Measurements from ENCODE around the gene CRYGB. TPM values are rescaled to one million over a fixed set of nuclear protein-coding genes. Genes with fewer than 3 reads are reported as not detected.

CRYGB gene
- polyA plus RNA-seq, 3 donors, result not detected

DNA sequence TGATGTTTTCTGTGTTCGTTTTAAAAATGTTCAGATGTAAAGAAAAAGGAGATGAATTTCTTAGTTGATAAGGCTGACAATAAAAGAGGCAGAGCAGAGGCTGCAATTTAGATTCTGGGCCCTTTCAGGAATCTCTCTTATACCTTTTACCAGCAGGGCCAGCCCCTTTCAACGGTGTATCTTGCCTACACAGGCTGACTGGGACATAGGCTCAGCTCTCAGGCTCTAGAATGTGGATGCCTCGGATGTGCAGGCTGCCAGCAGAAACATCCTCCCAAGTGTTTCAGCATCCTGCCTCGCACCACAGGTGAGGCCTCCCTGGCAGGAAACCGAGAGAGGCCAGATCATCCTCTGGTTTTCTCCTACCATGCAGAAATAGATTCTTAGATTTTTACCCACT lies 40.5 kb upstream of the CRYGB start:
- Histone ChIP-seq H2AFZ (ENCODE audit: insufficient read depth, low read depth, low read length, poor library complexity, severe bottlenecking) (no peak overlapping the region), H3K4me2 (replicated peaks; ENCODE audit: extremely low read depth, low read length, poor library complexity, severe bottlenecking) (no peak overlapping the region), H3K27me3 (ENCODE audit: control insufficient read depth in 2 of 2, insufficient read depth in 2 of 2, low read length in 2 of 2) (no peaks in the 10 kb centered on the region), H3K79me2 (ENCODE audit: insufficient read depth, low read length) (no peaks in the 10 kb centered on the region), H3K4me1 (ENCODE audit: control insufficient read depth in 1 of 2, insufficient read depth in 2 of 2, low read length in 2 of 2) (peaks cover 12 to 13% of the 10 kb centered on the region in 2 donors), H3K27ac (ENCODE audit: low read depth in 1 of 2, low read length in 2 of 2) (no peak overlapping the region), H3K9ac (ENCODE audit: insufficient read depth, low read length, poor library complexity, severe bottlenecking) (no peak overlapping the region), H3K4me3 (replicated peaks in 1 of 3; ENCODE audit: low read depth in 2 of 3, low read length in 3 of 3) (no peak overlapping the region), H3K36me3 (replicated peaks in 1 of 2; ENCODE audit: control insufficient read depth in 1 of 2, insufficient read depth in 2 of 2, low read length in 2 of 2) (no peaks in the 10 kb centered on the region), H4K20me1 (ENCODE audit: insufficient read depth, low read length) (no peaks in the 10 kb centered on the region), H3K9me3 (replicated peaks in 1 of 2; ENCODE audit: control insufficient read depth in 1 of 2, insufficient read depth in 1 of 2, low read length in 2 of 2) (no peaks in the 10 kb centered on the region)
- WGBS (ENCODE audit: insufficient coverage), result 61% methylated on average over 4 of the region's 5 CpGs
- H3K4me3 Mint-ChIP-seq, result no peak overlapping the region
- TF ChIP-seq, protein P1, sequence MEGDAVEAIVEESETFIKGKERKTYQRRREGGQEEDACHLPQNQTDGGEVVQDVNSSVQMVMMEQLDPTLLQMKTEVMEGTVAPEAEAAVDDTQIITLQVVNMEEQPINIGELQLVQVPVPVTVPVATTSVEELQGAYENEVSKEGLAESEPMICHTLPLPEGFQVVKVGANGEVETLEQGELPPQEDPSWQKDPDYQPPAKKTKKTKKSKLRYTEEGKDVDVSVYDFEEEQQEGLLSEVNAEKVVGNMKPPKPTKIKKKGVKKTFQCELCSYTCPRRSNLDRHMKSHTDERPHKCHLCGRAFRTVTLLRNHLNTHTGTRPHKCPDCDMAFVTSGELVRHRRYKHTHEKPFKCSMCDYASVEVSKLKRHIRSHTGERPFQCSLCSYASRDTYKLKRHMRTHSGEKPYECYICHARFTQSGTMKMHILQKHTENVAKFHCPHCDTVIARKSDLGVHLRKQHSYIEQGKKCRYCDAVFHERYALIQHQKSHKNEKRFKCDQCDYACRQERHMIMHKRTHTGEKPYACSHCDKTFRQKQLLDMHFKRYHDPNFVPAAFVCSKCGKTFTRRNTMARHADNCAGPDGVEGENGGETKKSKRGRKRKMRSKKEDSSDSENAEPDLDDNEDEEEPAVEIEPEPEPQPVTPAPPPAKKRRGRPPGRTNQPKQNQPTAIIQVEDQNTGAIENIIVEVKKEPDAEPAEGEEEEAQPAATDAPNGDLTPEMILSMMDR (IDR thresholded peaks at IDR 0.05), result no peak
- no peaks in the 10 kb centered on the region for H3K9me3 Mint-ChIP-seq
- no peaks in the 10 kb centered on the region for H3K36me3 Mint-ChIP-seq
- H3K27me3 Mint-ChIP-seq (ENCODE audit: low read depth in 3 of 3), result peaks cover 0 to 4% (median 0%) of the 10 kb centered on the region in 3 donors
- no peak overlapping the region for H3K27ac Mint-ChIP-seq
- no peak for DNase-seq
- H3K4me1 Mint-ChIP-seq, result peaks cover 19% of the 10 kb centered on the region
- intact Hi-C loops (cut with micrococcal nuclease), result no loop called here

- Histone ChIP-seq H3K36me3 (replicated peaks in 1 of 2; ENCODE audit: control insufficient read depth in 1 of 2, insufficient read depth in 2 of 2, low read length in 2 of 2) (no peaks in the 10 kb centered on the region), H3K9me3 (replicated peaks in 1 of 2; ENCODE audit: control insufficient read depth in 1 of 2, insufficient read depth in 1 of 2, low read length in 2 of 2) (no peaks in the 10 kb centered on the region), H3K4me1 (ENCODE audit: control insufficient read depth in 1 of 2, insufficient read depth in 2 of 2, low read length in 2 of 2) (peaks cover 12 to 13% of the 10 kb centered on the region in 2 donors), H3K4me3 (replicated peaks in 1 of 3; ENCODE audit: low read depth in 2 of 3, low read length in 3 of 3) (peak overlapping the region in 1 of 3 experiments; percentile 26), H3K4me2 (replicated peaks; ENCODE audit: extremely low read depth, low read length, poor library complexity, severe bottlenecking) (peak overlapping the region; percentile 24), H4K20me1 (ENCODE audit: insufficient read depth, low read length) (no peaks in the 10 kb centered on the region), H3K27me3 (ENCODE audit: control insufficient read depth in 2 of 2, insufficient read depth in 2 of 2, low read length in 2 of 2) (no peaks in the 10 kb centered on the region), H3K27ac (ENCODE audit: low read depth in 1 of 2, low read length in 2 of 2) (no peak overlapping the region), H3K9ac (ENCODE audit: insufficient read depth, low read length, poor library complexity, severe bottlenecking) (no peak overlapping the region), H3K79me2 (ENCODE audit: insufficient read depth, low read length) (no peaks in the 10 kb centered on the region), H2AFZ (ENCODE audit: insufficient read depth, low read depth, low read length, poor library complexity, severe bottlenecking) (peak overlapping the region; percentile 36)
- Mint-ChIP-seq H3K36me3 (no peaks in the 10 kb centered on the region), H3K4me3 (peak overlapping the region in 1 of 2 donors; percentile 68), H3K27ac (peak overlapping the region in 2 of 7 donors; percentile 60 to 66), H3K4me1 (peaks cover 19% of the 10 kb centered on the region), H3K9me3 (no peaks in the 10 kb centered on the region), H3K27me3 (ENCODE audit: low read depth in 3 of 3) (peaks cover 0 to 4% (median 0%) of the 10 kb centered on the region in 3 donors)
- intact Hi-C loops (cut with micrococcal nuclease), result no loop called here
- peak in 1 of 3 donors; percentile 19 for DNase-seq
- TF ChIP-seq, protein P1 (IDR thresholded peaks at IDR 0.05), result no peak
- WGBS (ENCODE audit: insufficient coverage), result 44% methylated on average over 2 of the region's 12 CpGs
These were observed 38.2 kb upstream of the CRYGB start for GRCh38 chr2:208183972-208184705.

Data from CD14-positive monocyte (primary cell).